HG03521 (cell line): ENCODE data around the gene TP73.

Experiments
- ATAC-seq: cut with Tn5 transposase; IDR thresholded peaks from one replicate; pipeline ENCODE4 v1.9.1; 2021; ENCODE audit warnings: mild to moderate bottlenecking, moderate library complexity; ENCODE audit not compliant: unreplicated experiment

The TP73 gene

GRCh38 chr1:3759796-3760195, 107.5 kb downstream of the TP73 start:
- no peak for ATAC-seq

- ATAC-seq = no peak
These were observed 109.1 kb downstream of the TP73 start for GRCh38 chr1:3761296-3762010.

DNA sequence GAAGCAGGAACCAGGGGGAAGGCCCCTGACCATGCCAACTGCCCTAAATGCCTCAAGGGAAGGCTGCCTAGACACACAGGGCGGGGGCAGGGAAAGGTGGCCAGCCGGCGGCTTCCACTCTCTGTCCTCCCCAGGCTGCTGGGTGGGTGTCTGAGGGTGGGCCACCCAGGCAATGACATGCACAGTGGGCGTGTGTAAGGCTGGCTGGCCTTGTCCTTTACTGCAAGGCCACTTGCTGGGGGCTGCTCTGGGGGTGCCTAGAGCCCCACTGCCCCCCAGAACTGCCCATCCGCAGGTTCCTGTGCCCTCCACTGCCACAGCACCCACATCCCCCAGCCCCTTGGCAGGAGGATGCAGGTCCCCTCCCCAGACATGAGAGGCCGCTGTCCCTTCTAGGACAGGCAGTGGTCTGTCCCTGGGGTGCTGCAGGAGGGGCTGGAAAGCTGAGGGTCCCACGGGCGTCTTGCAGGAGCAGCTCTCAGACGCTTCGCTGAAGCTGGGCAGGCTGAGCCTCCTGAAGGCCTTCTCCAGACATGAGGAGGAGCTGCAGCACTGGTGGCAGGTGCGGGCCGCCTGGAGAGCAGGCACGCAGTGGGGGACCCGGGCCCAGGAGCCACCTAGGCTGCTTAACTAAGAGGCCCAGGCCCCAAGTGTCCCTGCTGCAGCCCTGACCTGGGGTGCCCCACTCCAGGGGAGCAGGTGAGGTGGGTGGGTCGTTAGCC, 110.0 kb downstream of the TP73 start:
- ATAC-seq = no peak

DNA sequence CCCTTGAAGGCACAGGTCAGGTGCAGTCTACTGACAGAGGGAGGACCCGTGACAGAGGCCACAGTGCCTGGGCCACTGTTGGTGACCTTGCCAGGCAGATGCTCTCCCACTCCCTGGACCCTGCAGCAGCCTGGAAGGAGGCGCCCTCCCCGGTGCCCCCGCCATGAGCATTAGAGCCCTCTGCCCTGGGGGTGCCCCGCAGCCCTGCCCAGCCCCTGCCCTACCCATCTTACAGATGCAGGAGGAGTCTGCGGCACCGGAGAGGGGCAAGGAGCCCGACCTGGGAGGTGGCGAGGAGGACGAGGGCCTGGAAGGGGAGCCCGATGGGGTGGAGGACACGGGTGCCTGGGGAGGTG, 110.5 kb downstream of the TP73 start:
- ATAC-seq = no peak

DNA sequence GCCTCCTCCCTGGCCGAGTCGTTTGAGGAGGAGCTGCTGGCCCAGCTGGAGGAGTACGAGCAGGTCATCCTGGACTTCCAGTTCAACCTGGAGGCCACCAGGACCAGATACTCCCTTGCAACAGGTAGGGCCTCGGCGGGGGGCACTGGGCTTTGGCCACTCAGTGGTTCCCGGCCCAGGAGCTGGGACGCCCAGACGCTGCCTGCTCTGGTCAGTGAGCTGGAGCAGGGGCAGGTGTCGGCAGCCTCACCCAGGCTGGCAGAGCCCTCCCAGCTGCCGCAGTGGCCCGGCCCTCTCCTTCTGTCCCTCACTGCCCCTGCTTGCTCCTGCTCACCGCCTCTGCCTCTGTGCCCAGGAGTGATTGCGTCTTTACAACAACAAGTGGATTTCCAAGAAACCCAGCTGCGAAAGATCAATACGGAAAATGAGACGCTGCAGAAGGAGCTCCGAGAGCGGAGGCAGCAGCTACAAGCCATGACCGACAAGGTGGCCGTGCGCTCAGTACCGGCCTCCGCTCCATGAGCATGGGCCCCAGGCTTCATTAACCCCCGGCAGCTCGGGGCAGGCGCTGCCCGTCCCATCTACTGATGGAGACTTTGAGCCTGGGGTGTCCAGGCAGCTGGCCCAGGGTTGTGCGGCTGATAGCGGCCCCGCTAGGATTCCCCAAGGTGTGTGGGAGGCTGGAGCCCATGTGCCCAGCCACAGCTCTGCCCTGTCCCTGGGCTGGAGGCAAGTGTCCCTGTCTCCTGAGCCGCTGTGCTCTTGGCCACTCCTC, 111.2 kb downstream of the TP73 start:
- no peak for ATAC-seq

DNA sequence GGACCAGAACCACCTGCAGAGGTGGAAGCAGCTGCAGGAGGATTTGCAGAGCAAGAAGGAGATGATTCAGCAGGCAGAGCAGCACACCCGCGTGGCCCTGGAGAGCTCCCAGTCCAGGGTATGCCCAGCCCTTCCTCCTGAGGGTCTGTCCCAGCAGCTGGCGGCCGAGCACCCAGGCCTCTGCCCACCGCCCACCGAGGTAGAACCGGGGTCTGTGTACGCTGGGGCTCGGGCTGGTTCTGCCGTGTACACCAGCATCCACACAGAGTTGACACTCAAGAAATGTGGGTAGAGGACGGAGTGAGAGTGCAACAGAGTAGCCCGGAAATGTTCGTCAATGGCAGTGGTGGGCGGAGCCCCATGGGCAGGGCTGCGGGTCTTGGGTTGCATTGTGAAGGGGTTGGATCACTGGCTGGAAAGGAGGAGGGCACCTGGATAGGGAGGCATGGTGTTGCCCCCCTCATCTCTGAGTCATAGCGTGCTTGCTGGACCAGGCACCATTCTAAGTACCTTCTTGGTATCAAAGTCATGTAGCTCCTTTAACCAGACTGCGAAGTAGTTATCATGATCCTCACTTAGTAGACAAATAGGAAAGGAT, 115.1 kb downstream of the TP73 start:
- ATAC-seq = no peak

GRCh38 chr1:3768811-3769390, 116.6 kb downstream of the TP73 start:
- ATAC-seq = no peak

DNA sequence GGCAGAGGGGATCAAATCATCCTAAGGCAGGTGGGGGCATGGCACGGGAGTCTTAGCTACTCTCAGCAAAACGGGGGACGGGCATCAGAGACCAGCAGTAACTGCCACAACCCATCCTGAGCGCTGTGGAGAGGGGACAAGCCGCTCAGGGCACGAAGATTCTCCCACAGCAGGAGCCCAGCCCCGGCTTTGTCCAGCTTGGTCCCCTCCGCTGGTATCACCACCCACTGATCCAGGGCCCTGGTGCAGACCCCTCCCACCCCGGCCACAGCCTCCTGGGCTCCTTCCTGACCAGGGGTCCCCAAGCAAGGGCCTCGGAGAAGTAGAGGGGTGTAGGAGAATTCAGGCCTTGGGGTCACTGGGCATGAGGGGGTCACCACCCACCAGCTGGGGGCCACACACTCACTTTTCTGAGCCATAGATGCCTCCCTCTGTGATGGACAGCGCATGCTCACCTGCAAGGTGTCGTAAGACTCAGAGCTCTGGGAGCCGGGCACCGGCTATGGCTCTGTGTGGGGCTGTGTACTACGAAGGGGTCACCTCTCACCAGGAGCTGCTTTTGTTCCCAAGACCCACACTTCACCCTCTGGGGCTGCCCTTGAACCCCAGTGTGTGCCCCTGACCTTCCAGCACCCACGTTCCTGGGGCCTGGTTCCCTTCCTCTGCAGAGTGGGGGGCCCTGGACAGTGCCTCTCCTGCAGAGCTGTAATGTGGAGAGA, 117.9 kb downstream of the TP73 start:
- ATAC-seq = no peak

- no peak for ATAC-seq
These were observed 119.1 kb downstream of the TP73 start for GRCh38 chr1:3771108-3772026.

DNA sequence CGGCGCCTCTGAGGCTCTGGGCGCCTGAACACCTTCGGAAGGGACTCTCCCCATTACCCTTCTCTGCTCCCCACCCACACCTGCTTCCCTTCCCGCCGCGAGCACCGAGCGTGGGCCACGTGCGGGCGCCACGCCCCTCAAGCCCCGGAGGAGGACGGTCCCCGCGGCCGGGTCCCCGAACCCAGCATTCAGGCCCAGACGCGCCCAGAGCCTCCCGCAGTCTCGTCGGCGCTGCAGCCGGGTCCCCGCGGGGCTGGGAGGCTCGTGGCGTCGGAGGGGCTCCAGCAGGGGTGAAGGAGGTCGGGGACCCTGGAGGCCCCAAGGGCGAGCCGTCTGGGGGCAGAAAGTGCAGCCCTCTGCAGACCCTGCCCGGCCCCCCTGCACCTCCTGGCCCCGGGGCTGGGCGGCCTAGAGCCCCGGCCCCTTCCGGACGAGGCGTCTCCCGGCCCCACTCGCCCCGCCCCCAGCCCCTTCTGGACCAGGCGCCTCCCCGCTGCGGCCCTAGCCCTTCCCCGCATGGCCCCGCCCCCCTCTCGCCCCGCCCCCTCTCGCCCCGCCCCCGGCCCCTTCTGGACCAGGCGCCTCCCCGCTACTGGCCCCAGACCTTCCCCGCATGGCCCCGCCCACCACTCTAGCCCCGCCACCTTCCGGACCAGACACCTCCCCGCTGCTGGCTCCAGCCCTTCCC, 119.9 kb downstream of the TP73 start:
- ATAC-seq = peak; percentile 67

DNA sequence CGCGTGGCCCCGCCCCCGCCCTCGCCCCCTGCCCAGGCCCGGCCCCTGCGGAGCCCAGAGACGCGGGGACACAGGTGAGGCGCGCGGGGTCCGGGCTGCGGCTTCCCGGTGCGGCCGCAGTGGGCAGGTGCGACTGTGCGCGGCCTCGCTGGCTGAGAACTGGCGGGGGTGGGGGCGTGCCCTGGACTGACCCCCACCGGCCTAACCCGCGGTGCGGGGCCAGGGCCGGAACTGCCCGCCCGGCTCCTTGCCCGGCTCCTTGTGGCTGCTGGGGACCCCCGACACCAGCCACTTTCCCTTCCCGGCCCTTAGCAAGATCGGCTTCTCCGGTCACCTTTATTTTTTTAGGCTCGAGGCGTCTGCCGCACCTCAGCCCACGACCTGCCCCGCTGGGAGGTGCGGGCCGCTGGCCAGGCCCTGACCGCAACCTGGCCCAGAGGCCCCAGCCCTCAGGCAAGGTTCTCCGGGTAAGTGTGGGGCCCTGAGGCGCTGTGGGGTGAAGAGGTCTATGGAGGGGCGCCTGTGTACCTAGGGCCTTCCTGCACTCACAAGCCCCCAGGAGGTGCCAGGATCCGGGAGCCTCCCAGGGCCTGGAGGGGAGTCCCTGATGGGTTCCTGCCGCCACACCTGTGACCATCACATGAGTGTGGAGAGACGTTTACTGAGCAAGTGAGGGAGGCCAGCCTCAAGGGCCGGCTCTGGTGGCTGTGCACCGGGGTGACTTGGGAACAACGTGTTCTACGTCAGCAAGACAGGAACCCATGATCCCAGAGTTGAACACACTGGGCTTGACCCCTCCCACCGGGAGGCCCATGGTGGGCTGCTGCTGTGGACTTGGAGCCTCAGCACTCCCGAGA, 120.6 kb downstream of the TP73 start, which contains the start of gene SMIM1:
Gene SMIM1, plus strand, starts transcription at position 35 of the 857 bp plus-strand sequence. CDS start 2,625 bp downstream, outside the sequence.
- no peak for ATAC-seq

DNA sequence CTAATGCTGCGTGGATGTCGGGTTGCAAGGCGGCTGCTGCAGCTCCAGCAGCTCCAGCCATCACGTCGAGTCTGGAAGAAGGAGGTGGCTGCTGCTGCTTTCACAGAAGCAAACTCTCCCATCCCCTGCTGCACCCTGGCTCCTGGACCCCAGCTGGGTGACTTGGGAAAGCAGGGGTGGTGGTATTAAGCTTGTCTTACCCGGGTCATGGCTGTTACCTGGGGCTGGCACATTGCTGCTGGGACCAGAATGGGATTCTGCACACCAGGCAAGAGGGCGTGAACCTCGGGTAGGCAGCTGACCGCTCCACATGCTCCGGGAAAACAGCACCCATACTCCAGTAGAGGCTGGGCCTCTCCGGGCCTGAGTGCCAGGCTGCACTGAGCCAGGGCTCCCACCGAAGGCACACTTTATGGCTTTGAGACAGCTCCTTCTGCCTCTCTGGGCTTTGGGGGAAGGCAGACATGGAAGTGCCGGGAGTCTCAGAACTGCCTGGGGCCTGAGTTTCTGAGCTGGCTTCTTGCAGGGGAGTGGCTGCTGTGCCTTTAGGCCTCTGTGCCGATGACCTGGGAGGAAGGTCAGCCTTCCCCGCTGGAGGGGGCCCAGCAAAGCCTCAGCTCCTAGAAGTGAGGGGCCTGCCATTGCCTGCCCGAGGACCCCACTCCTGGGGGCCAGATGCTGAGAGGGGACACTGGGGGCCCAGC, 121.4 kb downstream of the TP73 start:
- ATAC-seq = no peak

- no peak for ATAC-seq
These were observed 122.1 kb downstream of the TP73 start for GRCh38 chr1:3774276-3774945.

DNA sequence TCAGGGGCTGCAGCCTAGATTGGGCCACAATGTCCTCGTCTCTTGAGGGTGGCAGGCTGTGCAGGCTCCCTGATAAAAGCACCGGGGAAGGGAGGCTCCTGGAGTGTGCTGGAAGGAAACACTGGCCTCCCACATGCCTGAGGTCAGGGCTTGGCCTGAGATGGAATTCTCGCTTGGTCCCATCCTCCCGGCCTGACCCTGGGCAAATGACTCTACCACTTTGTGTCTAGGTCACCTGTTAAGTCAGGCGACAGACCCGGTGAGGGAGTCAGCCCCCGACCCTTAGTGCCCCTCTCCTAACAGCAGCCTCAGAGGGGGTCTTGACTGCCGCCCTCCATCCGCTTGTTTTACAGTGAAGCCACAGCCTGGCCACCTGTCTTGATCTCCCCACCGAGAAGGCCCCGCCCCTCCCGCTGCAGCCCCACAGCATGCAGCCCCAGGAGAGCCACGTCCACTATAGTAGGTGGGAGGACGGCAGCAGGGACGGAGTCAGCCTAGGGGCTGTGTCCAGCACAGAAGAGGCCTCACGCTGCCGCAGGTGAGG, 122.7 kb downstream of the TP73 start:
- ATAC-seq = no peak

GRCh38 chr1:3775490-3776230, 123.3 kb downstream of the TP73 start:
- ATAC-seq = no peak
